Colonic mucosa (tissue), 4 donors: ENCODE data around the gene ADORA1. TPM values are rescaled to one million over a fixed set of nuclear protein-coding genes. Genes with fewer than 3 reads are reported as not detected.

Source experiments
- DNase-seq: peaks from one replicate; pipeline ENCODE4 v3.0.0-alpha.2; 2020
- H3K27ac ChIP-seq: fragments of 200-600 bp; one replicate; pipeline ENCODE4 v1.8.0; 2021
- H3K27me3 ChIP-seq: fragments of 200-600 bp; one replicate; pipeline ENCODE4 v1.8.0; 2021
- H3K36me3 ChIP-seq: fragments of 200-600 bp; one replicate; pipeline ENCODE4 v1.8.0; 2021
- H3K4me1 ChIP-seq: fragments of 200-600 bp; one replicate; pipeline ENCODE4 v1.8.0; 2021; ENCODE audit warnings: mild to moderate bottlenecking
- H3K4me3 ChIP-seq: fragments of 200-600 bp; one replicate; pipeline ENCODE4 v1.8.0; 2021
- H3K9ac ChIP-seq, 2 donors: one replicate each; pipeline ENCODE4 v1.7.0; 2013; ENCODE audit warnings: control low read depth in 2 of 2, low read depth in 2 of 2, low read length in 2 of 2
- H3K9me3 ChIP-seq: fragments of 200-600 bp; one replicate; pipeline ENCODE4 v1.8.0; 2021
- CTCF ChIP-seq: fragments of 200-600 bp; IDR thresholded peaks from one replicate; pipeline ENCODE4 v1.8.0; 2022; ENCODE audit warnings: antibody characterized with exemption, mild to moderate bottlenecking
- intact Hi-C: fragments of 100-400 bp; cut with DNase I; formaldehyde crosslinking; loops from one replicate; pipeline ENCODE4 v1.14.1; 2022
- total RNA-seq, 2 donors: library from RNA; stranded (reverse); fragmentation: NEBNext Ultra II Directional in 1 of 2; extraction: Animal tissue kit (Norgen Biotek cat#: 25700) in 1 of 2; gene quantifications; one replicate each; pipeline ENCODE4 v1.2.1, GENCODE V29; 2021
- donor health status: healthy.
- donor health status: DM: no; HTN: no; CAD: no.
- donor health status: DM: no; HTN: no; CAD: no.

The ADORA1 gene
- total RNA-seq, 2 donors from 2014 or later, result 0.42 to 1.6 TPM

GRCh38 chr1:203213126-203213525 is 85.6 kb downstream of the ADORA1 start:
- H3K27me3 ChIP-seq, result no peaks in the 10 kb centered on the region
- no peaks in the 10 kb centered on the region for H3K4me1 ChIP-seq
- no peak overlapping the region for H3K27ac ChIP-seq
- no peak overlapping the region for H3K9ac ChIP-seq
- DNase-seq, result no peak
- TF ChIP-seq CTCF, result no peak
- H3K9me3 ChIP-seq, result no peaks in the 10 kb centered on the region
- H3K4me3 ChIP-seq, result no peak overlapping the region
- intact Hi-C loops, result no loop called here
- H3K36me3 ChIP-seq, result no peaks in the 10 kb centered on the region

- H3K9me3 ChIP-seq, result no peaks in the 10 kb centered on the region
- no peak for DNase-seq
- no peak overlapping the region for H3K4me3 ChIP-seq
- TF ChIP-seq CTCF, result no peak
- no peaks in the 10 kb centered on the region for H3K4me1 ChIP-seq
- intact Hi-C loops, result loop anchor here (5.0 kb wide), 1 partner anchor 98 kb away; no protein-coding TSS in a partner anchor
- no peak overlapping the region for H3K9ac ChIP-seq
- H3K27me3 ChIP-seq, result no peaks in the 10 kb centered on the region
- H3K27ac ChIP-seq, result no peak overlapping the region
- no peaks in the 10 kb centered on the region for H3K36me3 ChIP-seq
Observed at GRCh38 chr1:203214871-203215270, 87.3 kb downstream of the ADORA1 start.

- intact Hi-C loops, result loop anchor here (5.0 kb wide), 1 partner anchor 98 kb away; no protein-coding TSS in a partner anchor
Observed at GRCh38 chr1:203215573-203215972, 88.0 kb downstream of the ADORA1 start.

GRCh38 chr1:203216274-203217138 is 89.0 kb downstream of the ADORA1 start:
- H3K27me3 ChIP-seq, result no peaks in the 10 kb centered on the region
- no peaks in the 10 kb centered on the region for H3K9me3 ChIP-seq
- no peak overlapping the region for H3K4me3 ChIP-seq
- intact Hi-C loops, result loop anchor here (1.0 to 5.0 kb wide), 2 partner anchors 99 to 177 kb away; no protein-coding TSS in a partner anchor
- no peak overlapping the region for H3K9ac ChIP-seq
- peak; percentile 68 for DNase-seq
- H3K27ac ChIP-seq, result no peak overlapping the region
- H3K36me3 ChIP-seq, result no peaks in the 10 kb centered on the region
- TF ChIP-seq CTCF, result peak; percentile 63
- H3K4me1 ChIP-seq, result no peaks in the 10 kb centered on the region

More at GRCh38 chr1:203215573-203215972, 88.0 kb downstream of the ADORA1 start:
- no peaks in the 10 kb centered on the region for H3K9me3 ChIP-seq
- no peak overlapping the region for H3K9ac ChIP-seq
- no peaks in the 10 kb centered on the region for H3K4me1 ChIP-seq
- no peak for DNase-seq
- no peaks in the 10 kb centered on the region for H3K36me3 ChIP-seq
- H3K4me3 ChIP-seq, result no peak overlapping the region
- H3K27me3 ChIP-seq, result no peaks in the 10 kb centered on the region
- H3K27ac ChIP-seq, result no peak overlapping the region
- TF ChIP-seq CTCF, result no peak

Other genes starting within 250 kb of the ADORA1 start
- 10 to 100 TPM; 11.9 to 12.0 TPM for gene RABIF, start 238.6 kb upstream of the ADORA1 start, total RNA-seq
- gene KLHL12, start 200.5 kb upstream of the ADORA1 start, total RNA-seq, result 10 to 100 TPM; 28.7 to 29.6 TPM
- 10 to 100 TPM; 82.1 to 82.7 TPM for gene ADIPOR1, start 169.4 kb upstream of the ADORA1 start, total RNA-seq
- 10 to 100 TPM; 22.2 to 23.4 TPM for gene CYB5R1, start 160.5 kb upstream of the ADORA1 start, total RNA-seq
- gene TMEM183A, start 120.4 kb upstream of the ADORA1 start, total RNA-seq, result 100 to 1,000 TPM; 117 to 134 TPM
- 1 to 10 TPM; 1.6 to 7.3 TPM for gene PPFIA4, start 101.2 kb upstream of the ADORA1 start, total RNA-seq
- not detected for gene MYOG, start 41.7 kb upstream of the ADORA1 start, total RNA-seq
- not detected for gene MYBPH, start 48.1 kb downstream of the ADORA1 start, total RNA-seq
- 1 to 10 TPM in 1 of 2 donors, under 1 TPM in 1; 0.61 to 1.3 TPM for gene CHI3L1, start 59.0 kb downstream of the ADORA1 start, total RNA-seq
- gene CHIT1, start 101.9 kb downstream of the ADORA1 start, total RNA-seq, result under 1 TPM in 1 of 2 donors, not detected in 1; 0.30 TPM
- gene BTG2, start 177.8 kb downstream of the ADORA1 start, total RNA-seq, result 10 to 100 TPM; 66.4 to 88.0 TPM
- gene FMOD, start 223.4 kb downstream of the ADORA1 start, total RNA-seq, result 10 to 100 TPM; 38.6 to 49.3 TPM